GM21515 (cell line): ENCODE data around the gene BTBD2.

Source experiments
- ATAC-seq: cut with Tn5 transposase; IDR thresholded peaks from one replicate; pipeline ENCODE4 v1.9.1; 2021; ENCODE audit not compliant: unreplicated experiment

Gene BTBD2

GRCh38 chr19:2050991-2051772, 35.7 kb upstream of the BTBD2 start, which contains the start of gene MKNK2:
Gene MKNK2 (minus strand): TSS chr19:2051244. CDS start chr19:2050851, 393 bp downstream.
- peak; percentile 52 for ATAC-seq

DNA sequence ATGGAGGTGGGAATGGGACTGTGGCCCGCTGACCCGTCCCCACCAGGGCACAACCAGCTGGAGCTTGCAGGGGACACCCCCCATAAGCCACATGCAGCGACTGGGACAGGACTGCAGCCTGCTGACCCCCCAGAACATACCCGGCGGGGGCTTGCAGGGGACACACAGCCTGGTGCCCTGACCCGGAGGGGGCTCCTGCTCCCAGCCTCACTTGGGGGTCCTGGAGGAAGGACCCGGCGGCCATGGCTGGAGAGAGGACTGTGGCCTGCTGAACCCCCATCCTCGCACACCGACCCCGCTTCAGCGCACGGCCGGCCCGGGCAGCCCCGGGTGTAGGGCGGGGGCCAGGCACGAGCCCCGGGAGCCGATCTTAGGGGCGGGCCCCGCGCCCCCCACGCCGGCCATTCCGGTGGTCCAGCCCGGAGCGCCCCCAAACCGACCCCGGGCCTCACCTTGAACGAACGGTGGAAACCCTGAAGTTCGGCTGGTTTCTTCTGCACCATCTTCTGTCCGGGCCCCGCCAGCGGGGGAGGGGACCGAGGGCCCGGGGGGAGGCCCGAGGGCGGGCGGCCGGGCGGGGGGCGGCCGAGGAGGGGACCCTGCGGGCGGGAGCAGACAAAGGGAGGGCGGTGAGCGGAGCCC, 35.0 kb upstream of the BTBD2 start:
- peak; percentile 3 for ATAC-seq

- peak; percentile 0 for ATAC-seq
Measured at GRCh38 chr19:2049741-2050348, 34.3 kb upstream of the BTBD2 start.

DNA sequence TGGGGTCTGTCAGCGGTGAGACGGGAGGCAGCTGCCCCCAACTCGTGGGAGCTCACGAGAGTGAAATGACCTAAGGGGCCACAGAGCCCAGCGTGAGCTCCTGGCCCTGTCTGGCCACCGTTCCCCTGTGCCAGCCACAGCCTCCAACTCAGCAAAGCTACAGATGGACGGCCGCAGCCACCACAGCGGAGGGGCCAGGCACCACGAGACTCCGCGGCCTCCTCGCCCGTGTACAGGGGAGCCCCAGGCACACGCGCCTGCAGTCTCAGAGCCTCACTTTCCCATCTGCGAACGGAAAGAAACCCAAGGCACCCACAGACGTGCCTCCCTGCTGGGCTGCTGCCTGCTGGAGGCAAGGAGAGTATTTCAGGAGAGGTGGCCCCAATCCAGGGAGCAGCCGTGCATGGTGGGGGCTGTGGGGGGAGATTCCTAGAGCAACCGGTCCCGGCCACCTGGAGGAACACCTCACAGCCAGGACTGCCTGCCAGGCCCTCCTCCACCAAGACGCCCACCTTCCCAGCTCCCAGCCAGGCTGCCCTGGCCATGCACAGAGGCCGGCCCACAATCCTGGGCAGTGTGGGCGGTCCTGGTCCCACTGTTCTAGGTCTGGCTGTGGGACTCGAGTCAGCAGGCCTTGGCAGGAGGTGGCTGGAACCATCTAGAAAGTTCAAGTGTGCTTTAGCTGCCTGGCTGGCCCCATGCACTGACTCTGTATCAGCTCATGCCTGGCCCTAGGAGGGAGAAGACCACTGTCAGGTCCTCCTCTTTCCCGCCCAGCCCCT, 33.6 kb upstream of the BTBD2 start:
- ATAC-seq, result no peak

DNA sequence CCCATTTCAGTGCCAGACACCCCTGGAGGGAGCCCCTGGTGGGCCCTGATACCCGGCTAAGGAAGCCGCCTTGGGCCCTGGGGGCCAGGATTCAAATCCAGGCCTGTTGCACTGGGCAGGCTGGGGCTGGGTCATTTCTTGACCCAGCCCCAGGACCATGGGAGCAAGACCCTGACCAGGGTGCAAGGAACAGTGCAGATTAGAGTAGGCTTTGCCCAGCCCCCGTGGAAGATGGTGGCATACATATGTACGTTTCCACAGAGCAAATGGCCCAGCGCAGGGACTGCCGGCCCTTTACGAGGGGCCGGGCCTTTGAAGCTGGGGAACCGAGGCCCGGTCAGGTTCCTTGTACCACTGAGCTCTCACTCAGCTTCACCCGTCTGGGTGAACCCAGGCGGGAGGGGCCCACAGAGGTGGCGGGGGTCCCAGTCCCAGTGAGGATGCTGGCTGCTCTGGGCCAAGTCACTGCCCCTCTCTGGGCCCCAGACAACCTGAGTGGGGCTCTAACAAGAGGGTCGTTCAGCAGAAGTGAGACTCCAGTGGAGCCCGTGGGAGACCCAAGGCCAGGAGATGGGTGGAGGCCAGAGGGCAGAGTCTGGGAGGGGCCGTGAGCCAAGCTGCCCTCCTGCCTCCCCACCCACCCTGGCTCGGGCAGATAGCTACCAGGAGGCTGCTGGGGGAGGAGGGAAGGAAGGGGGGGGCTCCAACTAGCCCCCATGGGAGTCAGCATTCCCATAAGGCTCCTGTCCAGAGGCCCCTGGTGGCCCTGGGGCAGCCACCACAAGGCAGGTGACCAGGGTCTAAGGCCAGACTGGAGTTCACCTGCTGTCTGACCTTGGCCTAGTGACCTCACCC, 32.8 kb upstream of the BTBD2 start:
- no peak for ATAC-seq

DNA sequence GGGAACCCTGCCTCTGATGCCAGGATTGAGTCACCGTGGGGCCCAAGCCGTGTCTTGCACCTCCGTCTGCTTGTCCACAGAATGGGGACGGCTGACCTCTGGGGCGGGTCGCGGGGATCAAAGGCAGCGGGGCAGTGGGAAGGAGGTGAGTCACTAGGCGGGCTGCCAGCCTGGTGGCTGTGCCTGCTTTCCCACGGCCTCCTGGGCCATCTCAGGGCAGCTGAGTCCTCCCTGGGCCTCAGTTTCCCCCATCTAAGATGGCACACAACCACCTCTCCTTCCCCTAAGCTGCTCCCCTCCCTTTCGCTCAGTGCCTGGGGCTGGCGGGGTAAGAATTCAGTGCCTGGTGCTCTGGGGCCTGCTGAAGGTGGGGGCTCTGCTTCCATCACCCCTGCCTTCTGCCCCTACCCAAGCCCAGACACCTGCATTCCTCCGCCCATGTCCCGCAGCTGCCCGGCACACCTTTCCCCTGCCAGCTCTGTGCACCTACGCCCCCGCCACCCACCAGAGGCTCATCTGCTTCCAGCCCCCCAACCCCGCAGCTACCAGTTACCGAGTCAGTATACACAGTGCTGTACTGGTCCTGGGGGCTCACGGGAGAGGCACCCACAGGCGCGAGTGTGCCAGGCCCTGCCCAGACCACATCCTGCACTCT, 32.1 kb upstream of the BTBD2 start:
- ATAC-seq, result no peak

DNA sequence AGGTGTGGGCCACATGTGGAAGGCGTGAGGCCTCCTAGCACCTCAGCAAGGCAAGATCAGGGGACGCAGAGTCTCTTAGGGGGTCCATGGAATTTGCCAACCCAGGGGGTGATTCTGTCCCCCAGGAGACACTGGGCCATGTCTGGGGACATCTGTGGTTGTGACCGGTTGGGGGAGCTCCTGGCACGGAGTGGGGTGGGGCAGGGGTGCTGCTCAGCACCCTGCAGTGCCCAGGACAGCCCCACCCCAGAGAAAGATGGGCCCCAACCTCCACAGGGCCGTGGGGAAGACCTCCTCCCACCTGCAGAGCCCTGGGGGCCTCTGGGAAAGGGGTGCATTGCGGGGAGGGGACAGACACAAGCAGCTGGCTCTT, 31.5 kb upstream of the BTBD2 start:
- ATAC-seq, result no peak

- no peak for ATAC-seq
Measured at GRCh38 chr19:2046046-2046907, 30.8 kb upstream of the BTBD2 start.

GRCh38 chr19:2045501-2046045, 30.1 kb upstream of the BTBD2 start:
- no peak for ATAC-seq

DNA sequence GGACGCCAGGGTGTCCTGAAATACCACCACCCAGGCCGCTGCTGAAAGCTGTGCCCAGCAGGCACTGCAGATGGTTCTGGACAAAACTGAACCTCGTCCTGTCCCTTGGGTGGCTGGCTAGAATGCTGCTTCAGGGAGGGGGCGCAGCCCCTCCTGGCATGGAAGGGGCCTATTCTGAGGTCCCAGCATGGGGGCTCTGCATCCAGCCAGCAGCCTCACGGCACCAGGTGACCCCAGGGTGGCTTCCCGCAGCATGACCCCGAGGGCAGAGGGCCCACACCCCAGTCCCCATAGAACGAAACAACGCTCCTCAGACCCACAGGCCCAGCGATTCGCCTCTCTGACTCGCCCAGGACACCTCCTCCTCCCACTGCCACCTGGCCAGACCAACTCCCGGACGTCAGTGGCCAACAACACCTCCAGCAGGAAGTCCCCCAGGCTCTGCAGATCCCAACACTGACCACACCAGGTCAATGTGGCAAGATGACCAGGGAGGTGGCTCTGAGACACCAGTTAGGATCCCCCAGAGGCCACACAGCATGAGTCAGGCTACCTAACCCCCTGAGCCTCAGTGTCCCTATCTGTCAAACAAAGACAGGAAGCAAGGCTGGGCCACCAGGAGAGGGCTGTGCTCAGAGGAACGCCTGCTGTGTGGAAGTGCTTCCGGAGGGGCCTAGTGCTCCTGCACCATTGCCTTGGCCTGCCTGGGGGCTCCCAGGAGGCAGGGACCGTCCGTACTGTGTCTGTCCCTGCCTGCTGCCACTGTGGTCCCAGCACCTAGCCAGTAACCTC, 29.4 kb upstream of the BTBD2 start:
- no peak for ATAC-seq

DNA sequence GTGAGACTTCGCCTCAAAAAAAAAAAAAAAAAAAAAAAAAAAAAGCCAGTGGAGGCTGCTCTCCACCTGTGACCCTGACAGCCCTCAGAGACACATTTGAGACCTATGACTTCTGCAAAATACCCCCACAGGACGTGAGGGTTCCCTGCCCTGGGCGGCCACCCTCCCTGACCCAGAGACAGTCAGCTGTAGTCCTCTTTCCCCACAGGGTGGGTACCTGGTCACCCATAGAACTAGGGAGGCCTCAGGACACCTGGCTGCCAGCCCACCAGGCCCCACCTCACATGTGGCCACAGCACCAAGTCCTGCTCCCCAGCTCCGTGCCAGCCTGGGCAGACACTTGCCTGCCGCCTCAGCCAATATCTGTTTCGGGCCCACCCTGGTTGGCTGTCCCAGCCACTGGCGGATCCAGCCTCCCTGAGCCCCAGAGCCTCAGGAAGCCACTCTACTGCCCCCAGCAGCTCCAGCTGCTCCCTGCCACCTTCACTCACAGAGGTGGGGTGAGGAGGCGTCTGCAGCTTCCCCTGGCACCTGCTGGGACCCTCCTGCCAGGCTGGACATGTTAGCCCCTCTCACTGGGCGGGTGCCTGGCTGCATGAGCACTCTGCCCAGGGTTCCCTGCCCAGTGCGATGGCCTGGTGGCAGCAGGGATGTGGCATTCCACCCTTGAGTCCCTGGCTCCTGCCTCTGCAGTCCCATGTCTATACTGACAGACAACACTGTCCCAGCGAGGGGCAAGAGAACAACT, 28.6 kb upstream of the BTBD2 start:
- no peak for ATAC-seq

DNA sequence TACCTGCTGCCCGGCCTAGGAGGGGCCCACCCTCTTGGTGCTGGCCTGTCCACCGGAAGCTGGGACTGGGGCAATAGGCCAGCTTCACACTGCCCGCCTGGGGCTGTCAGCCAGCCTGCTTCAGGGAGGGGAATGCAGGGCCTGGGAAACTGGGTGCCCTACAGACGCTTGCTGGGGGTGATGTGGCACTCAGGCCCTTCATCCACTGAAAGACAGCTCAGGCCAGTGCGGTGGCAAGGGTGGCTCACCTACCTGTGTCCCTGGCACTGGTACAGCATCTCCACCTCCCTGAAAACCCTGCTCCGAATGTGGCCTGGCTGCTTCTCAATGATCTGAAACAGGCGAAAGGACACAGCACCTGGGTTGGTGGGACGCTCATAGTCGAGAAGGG, 27.7 kb upstream of the BTBD2 start:
- ATAC-seq, result no peak

DNA sequence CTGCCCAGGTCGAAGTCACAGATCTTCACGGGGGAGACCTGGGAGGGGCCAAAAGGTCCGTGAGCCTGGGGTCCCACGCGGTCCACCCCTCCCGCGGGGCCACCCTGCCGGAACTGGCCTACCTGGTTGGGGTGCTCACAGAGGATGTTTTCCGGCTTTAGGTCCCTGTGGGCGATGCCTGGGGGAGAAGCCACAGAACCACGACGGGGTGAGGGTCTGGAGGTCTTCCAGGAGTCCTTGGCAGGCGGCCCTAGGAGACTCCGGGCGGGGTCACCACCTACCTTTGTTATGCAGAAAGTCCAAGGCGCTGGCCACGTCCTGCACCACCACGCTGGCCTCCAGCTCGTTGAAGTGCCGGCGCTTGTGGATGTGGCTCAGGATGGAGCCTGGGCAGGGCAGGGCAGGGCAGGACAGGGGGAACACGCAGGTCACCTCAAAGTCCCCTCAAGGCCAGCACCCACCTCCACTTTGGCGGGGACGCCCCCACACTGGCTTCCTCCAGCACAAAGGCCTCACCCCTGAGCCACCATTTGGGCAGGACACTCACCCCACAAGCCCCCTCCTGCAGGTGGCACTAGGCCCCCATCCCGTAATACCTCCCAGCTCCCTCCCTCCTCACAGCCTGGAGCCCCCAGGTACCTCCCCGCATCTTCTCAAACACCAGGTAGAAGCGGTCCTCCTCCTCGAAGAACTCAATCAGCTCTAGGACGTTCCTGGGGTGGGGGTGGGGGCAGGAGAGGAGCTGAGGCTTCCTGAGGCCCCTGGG, 27.2 kb upstream of the BTBD2 start:
- ATAC-seq, result no peak

DNA sequence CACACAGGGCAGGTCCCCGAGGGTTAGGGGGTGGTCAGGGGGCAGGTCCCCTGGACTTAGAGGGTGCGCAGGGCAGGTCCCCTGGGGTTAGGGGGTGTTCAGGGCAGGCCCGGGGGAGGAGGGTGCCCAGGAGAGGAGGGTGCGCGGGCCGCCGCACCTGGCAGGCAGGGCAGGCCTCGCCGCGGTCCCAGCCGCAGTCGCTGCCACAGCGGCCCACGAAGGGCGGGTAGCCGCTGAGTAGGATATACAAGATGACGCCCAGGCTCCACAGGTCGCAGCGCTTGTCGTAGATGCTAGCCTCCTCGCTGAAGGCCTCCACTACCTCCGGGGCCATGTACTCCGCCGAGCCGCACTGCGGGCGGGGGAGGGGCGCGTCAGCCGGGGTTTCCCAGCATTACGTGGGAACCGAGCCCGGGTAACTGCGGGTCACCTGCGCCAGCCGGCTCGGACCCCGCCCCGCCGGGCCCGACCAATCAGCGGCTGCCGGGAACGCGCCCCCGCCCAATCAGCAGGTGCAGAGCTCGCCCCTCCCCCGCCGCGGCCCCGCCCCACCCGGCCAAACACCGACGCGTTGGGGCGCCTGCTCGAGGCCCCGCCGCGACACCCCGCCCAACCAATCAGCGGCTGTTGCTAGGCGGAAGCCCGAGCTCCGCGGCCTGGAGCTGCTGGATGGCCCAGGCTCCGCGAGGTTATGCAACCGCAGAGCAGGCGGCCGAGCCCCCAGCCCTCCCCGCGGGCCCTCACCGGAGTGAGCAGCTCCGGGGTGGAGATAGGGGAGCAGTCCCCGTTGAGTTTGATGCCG, 26.4 kb upstream of the BTBD2 start:
- peak; percentile 61 for ATAC-seq

GRCh38 chr19:2041433-2041682, 25.8 kb upstream of the BTBD2 start:
- ATAC-seq, result no peak
